Activated gamma-delta T cell (primary cell): ENCODE data around the gene LAMA3.
"Not testable (repeated sequence)": the region's sequence is repeated elsewhere in the genome, so short reads cannot be mapped to it uniquely, and the experiment has no call there.

Experiments used
- DNase-seq: peaks from one replicate; lab custom pipeline; 2025; lab: John Stamatoyannopoulos, UW

Gene LAMA3

GRCh38 chr18:23732439-23732838, 43.2 kb downstream of the LAMA3 start:
- no peak for DNase-seq

- DNase-seq, result not testable (repeated sequence)
Measured at GRCh38 chr18:23733265-23733664, 44.0 kb downstream of the LAMA3 start.

GRCh38 chr18:23733895-23734294, 44.6 kb downstream of the LAMA3 start:
- no peak for DNase-seq

GRCh38 chr18:23735021-23735464, 45.8 kb downstream of the LAMA3 start:
- DNase-seq, result no peak

GRCh38 chr18:23737578-23737977, 48.3 kb downstream of the LAMA3 start:
- no peak for DNase-seq

- no peak for DNase-seq
Measured at GRCh38 chr18:23738151-23738550, 48.9 kb downstream of the LAMA3 start.

- DNase-seq, result no peak
Measured at GRCh38 chr18:23738575-23738974, 49.3 kb downstream of the LAMA3 start.

- no peak for DNase-seq
Measured at GRCh38 chr18:23740105-23740830, 51.0 kb downstream of the LAMA3 start.

GRCh38 chr18:23741967-23742366, 52.7 kb downstream of the LAMA3 start:
- DNase-seq, result not testable (repeated sequence)

GRCh38 chr18:23743733-23744333, 54.6 kb downstream of the LAMA3 start:
- DNase-seq, result no peak

- DNase-seq, result no peak
Measured at GRCh38 chr18:23745366-23745765, 56.1 kb downstream of the LAMA3 start.

- no peak for DNase-seq
Measured at GRCh38 chr18:23746851-23747250, 57.6 kb downstream of the LAMA3 start.

GRCh38 chr18:23752363-23752762, 63.1 kb downstream of the LAMA3 start:
- no peak for DNase-seq

- no peak for DNase-seq
Measured at GRCh38 chr18:23752796-23753195, 63.5 kb downstream of the LAMA3 start.

GRCh38 chr18:23756590-23757436, 67.6 kb downstream of the LAMA3 start:
- no peak for DNase-seq

GRCh38 chr18:23757437-23757733, 68.1 kb downstream of the LAMA3 start:
- DNase-seq, result no peak

- no peak for DNase-seq
Measured at GRCh38 chr18:23758281-23758680, 69.0 kb downstream of the LAMA3 start.

- no peak for DNase-seq
Measured at GRCh38 chr18:23761941-23762340, 72.7 kb downstream of the LAMA3 start.

- no peak for DNase-seq
Measured at GRCh38 chr18:23763343-23763742, 74.1 kb downstream of the LAMA3 start.

GRCh38 chr18:23765931-23766330, 76.7 kb downstream of the LAMA3 start:
- no peak for DNase-seq

- no peak for DNase-seq
Measured at GRCh38 chr18:23772327-23773024, 83.2 kb downstream of the LAMA3 start.

GRCh38 chr18:23776306-23776705, 87.1 kb downstream of the LAMA3 start:
- DNase-seq, result no peak
